OCI-LY3 (cell line): ENCODE results near the gene PPFIA2.

Source experiments
- H2AFZ ChIP-seq: fragments of 200-600, 300-600 bp; shearing (Covaris generic); 2 replicates; pipeline ENCODE4 v1.6.0; 2014; ENCODE audit warnings: antibody characterized with exemption, low read depth, low read length
- H3K27ac ChIP-seq: fragments of 200-600, 300-600 bp; sonication (generic); 2 replicates; pipeline ENCODE4 v1.5.1; 2014; ENCODE audit warnings: mild to moderate bottlenecking, low read length, moderate library complexity, mixed read lengths
- H3K27me3 ChIP-seq: fragments of 200-600, 300-600 bp; sonication (generic); 2 replicates; pipeline ENCODE4 v1.6.1; 2014; ENCODE audit warnings: low read depth, low read length, mixed read lengths
- H3K36me3 ChIP-seq: fragments of 200-600, 300-600 bp; sonication (generic); replicated peaks from 2 replicates; pipeline ENCODE3; 2014; ENCODE audit warnings: low read depth, low read length, mixed read lengths
- H3K4me1 ChIP-seq: fragments of 300-600, 200-600 bp; sonication (generic); 2 replicates; pipeline ENCODE4 v1.6.1; 2014; ENCODE audit warnings: low read length, mixed read lengths
- H3K4me2 ChIP-seq: fragments of 200-600, 300-600 bp; sonication (generic); 2 replicates; pipeline ENCODE4 v1.6.1; 2014; ENCODE audit warnings: low read length, mixed read lengths
- H3K4me3 ChIP-seq: fragments of 300-600, 200-600 bp; sonication (generic); 2 replicates; pipeline ENCODE4 v1.5.1; 2014; ENCODE audit warnings: antibody characterized with exemption, mild to moderate bottlenecking, low read length, moderate library complexity
- H3K79me2 ChIP-seq: fragments of 300-600, 200-600 bp; shearing (Covaris generic); 2 replicates; pipeline ENCODE4 v1.6.1; 2014; ENCODE audit warnings: mild to moderate bottlenecking, low read length, mixed read lengths
- H3K9ac ChIP-seq: fragments of 300-600, 200-600 bp; shearing (Covaris generic); 2 replicates; pipeline ENCODE4 v1.6.0; 2014; ENCODE audit warnings: mild to moderate bottlenecking, low read length, moderate library complexity
- H3K9me3 ChIP-seq: fragments of 200-600, 300-600 bp; shearing (Covaris generic); 2 replicates; pipeline ENCODE4 v1.6.1; 2014; ENCODE audit warnings: low read length, mixed read lengths; ENCODE audit not compliant: insufficient read depth
- H4K20me1 ChIP-seq: fragments of 200-600, 300-600 bp; sonication (generic); 2 replicates; pipeline ENCODE4 v1.6.1; 2016; ENCODE audit warnings: low read length, mixed read lengths; ENCODE audit not compliant: insufficient read depth
- CTCF ChIP-seq: fragments of 200-600, 300-600 bp; sonication (generic); IDR thresholded peaks from 2 replicates; pipeline ENCODE4 v1.5.1; 2014; ENCODE audit warnings: antibody characterized with exemption, low read length, low read depth
- EZH2phosphoT487 ChIP-seq: fragments of 200-600 bp; shearing (Covaris generic); IDR thresholded peaks from 2 replicates; pipeline ENCODE4 v1.6.1; 2018; ENCODE audit warnings: antibody characterized with exemption, mixed run types, low read depth

The PPFIA2 gene

GRCh38 chr12:81297601-81298000 is 461.5 kb downstream of the PPFIA2 start:
- Histone ChIP-seq H3K27ac (no peak overlapping the region), H3K27me3 (no peaks in the 10 kb centered on the region), H4K20me1 (no peaks in the 10 kb centered on the region), H3K4me3 (no peak overlapping the region), H3K36me3 (no peaks in the 10 kb centered on the region), H2AFZ (no peak overlapping the region), H3K9ac (no peak overlapping the region), H3K4me1 (peaks cover 17% of the 10 kb centered on the region), H3K9me3 (no peaks in the 10 kb centered on the region), H3K4me2 (no peak overlapping the region), H3K79me2 (no peaks in the 10 kb centered on the region)
- no peak for TF ChIP-seq CTCF

GRCh38 chr12:81296556-81297305 is 462.4 kb downstream of the PPFIA2 start:
- H3K4me1 ChIP-seq, result peaks cover 17% of the 10 kb centered on the region
- H2AFZ ChIP-seq, result no peak overlapping the region
- TF ChIP-seq EZH2phosphoT487, result no peak
- TF ChIP-seq CTCF, result no peak
- H3K27me3 ChIP-seq, result no peaks in the 10 kb centered on the region
- H3K79me2 ChIP-seq, result no peaks in the 10 kb centered on the region
- no peak overlapping the region for H3K4me3 ChIP-seq
- no peaks in the 10 kb centered on the region for H3K36me3 ChIP-seq
- no peak overlapping the region for H3K9ac ChIP-seq
- H3K27ac ChIP-seq, result no peak overlapping the region
- no peak overlapping the region for H3K4me2 ChIP-seq
- H4K20me1 ChIP-seq, result no peaks in the 10 kb centered on the region
- H3K9me3 ChIP-seq, result no peaks in the 10 kb centered on the region

DNA sequence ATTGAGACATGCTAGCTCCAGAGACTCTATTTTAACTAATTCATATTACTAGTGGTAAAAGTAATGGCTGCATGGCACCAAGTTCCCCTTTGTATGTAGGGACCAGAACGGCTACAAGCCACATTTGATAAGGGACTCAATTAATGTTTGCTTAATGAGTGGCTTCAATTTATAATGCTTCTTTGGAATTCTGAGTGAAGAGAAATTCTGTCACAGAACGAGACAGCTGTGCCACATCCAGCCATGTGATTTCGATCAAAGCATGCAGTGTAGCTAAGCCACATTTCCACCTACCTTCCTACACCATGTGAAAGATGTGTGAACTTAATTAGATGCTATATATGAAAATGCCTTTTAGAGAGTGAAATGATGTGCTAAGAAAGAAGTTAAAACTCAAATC is 463.9 kb downstream of the PPFIA2 start:
- Histone ChIP-seq H3K4me1 (peaks cover 17% of the 10 kb centered on the region), H4K20me1 (no peaks in the 10 kb centered on the region)

More for the DNA sequence above, 463.9 kb downstream of the PPFIA2 start:
- no peak overlapping the region for H3K4me3 ChIP-seq
- no peaks in the 10 kb centered on the region for H3K9me3 ChIP-seq
- peak overlapping the region; percentile 67 for H3K4me2 ChIP-seq
- H2AFZ ChIP-seq, result no peak overlapping the region
- TF ChIP-seq CTCF (no peak), EZH2phosphoT487 (no peak)
- no peak overlapping the region for H3K27ac ChIP-seq
- no peaks in the 10 kb centered on the region for H3K79me2 ChIP-seq
- H3K9ac ChIP-seq, result no peak overlapping the region
- H3K27me3 ChIP-seq, result no peaks in the 10 kb centered on the region
- no peaks in the 10 kb centered on the region for H3K36me3 ChIP-seq
